H1 (cell line): ENCODE results near the gene CELF5. TPM values are rescaled to one million over a fixed set of nuclear protein-coding genes. Genes with fewer than 3 reads are reported as not detected.

Source experiments
- CTCF ChIA-PET: fragments of 300-600 bp; sonication (Branson Sonifier 250); formaldehyde crosslinking; loops from one replicate; lab custom pipeline; 2021; ENCODE audit not compliant: partially characterized antibody; lab: Charles Lee
- POLR2A ChIA-PET: fragments of 300-600 bp; sonication (Branson Sonifier 250); formaldehyde crosslinking; loops from one replicate; lab custom pipeline; 2021; ENCODE audit warnings: inconsistent platforms; ENCODE audit not compliant: partially characterized antibody; lab: Charles Lee
- DNase-seq, 2 experiments: peaks; one replicate each; pipeline versions ENCODE4 v3.0.0 to v3.0.0-alpha.2; 2010 to 2022; ENCODE audit warnings: low spot score in 2 of 2, low read depth in 1 of 2, mixed read lengths in 1 of 2
- FAIRE-seq: peaks from 2 replicates; lab custom pipeline; 2011; peaks lifted over from hg19 to GRCh38; lab: Jason Lieb, UNC
- H2AFZ ChIP-seq: 2 replicates; pipeline ENCODE4 v1.8.1; 2012; ENCODE audit warnings: low read length, inconsistent platforms
- H2AK5ac ChIP-seq: 2 replicates; pipeline ENCODE4 v1.6.1; 2013; ENCODE audit warnings: low read depth, low read length
- H2BK120ac ChIP-seq: replicated peaks from 2 replicates; pipeline ENCODE3; 2013; ENCODE audit warnings: low read depth, low read length, inconsistent platforms
- H2BK12ac ChIP-seq: 2 replicates; pipeline ENCODE4 v1.6.1; 2013; ENCODE audit warnings: low read depth, low read length
- H2BK15ac ChIP-seq: 2 replicates; pipeline ENCODE4 v1.6.1; 2013; ENCODE audit warnings: low read length
- H2BK20ac ChIP-seq: 2 replicates; pipeline ENCODE4 v1.6.1; 2013; ENCODE audit warnings: low read length
- H2BK5ac ChIP-seq: 2 replicates; pipeline ENCODE4 v1.6.1; 2013; ENCODE audit warnings: low read depth, low read length
- H3K14ac ChIP-seq: 2 replicates; pipeline ENCODE4 v1.6.1; 2013; ENCODE audit warnings: inconsistent platforms; ENCODE audit not compliant: insufficient read length
- H3K18ac ChIP-seq: 2 replicates; pipeline ENCODE4 v1.6.1; 2013; ENCODE audit warnings: low read length; ENCODE audit errors: extremely low read depth
- H3K23ac ChIP-seq: 2 replicates; pipeline ENCODE4 v1.6.1; 2013; ENCODE audit warnings: inconsistent platforms; ENCODE audit not compliant: insufficient read length
- H3K23me2 ChIP-seq: 2 replicates; pipeline ENCODE4 v1.6.1; 2013; ENCODE audit warnings: low read depth, low read length
- H3K27ac ChIP-seq: 2 replicates; pipeline ENCODE4 v1.6.1; 2011; ENCODE audit warnings: low read depth, low read length, inconsistent platforms
- H3K27me3 ChIP-seq, 4 experiments: replicated peaks in 1 of 4; 1 replicate in 1 of 4; 2 replicates in 3 of 4; pipeline versions ENCODE4 v1.6.1 to v1.8.1; 2011 to 2013; ENCODE audit warnings: low read length in 3 of 4, mild to moderate bottlenecking in 3 of 4, inconsistent platforms in 2 of 4, mixed read lengths in 2 of 4, moderate library complexity in 1 of 4; ENCODE audit not compliant: control insufficient read depth in 3 of 4, insufficient read depth in 3 of 4; ENCODE audit errors: extremely low read depth in 1 of 4
- H3K36me3 ChIP-seq, 4 experiments: 2 replicates each; pipeline versions ENCODE4 v1.6.1 to v1.8.1; 2011 to 2013; ENCODE audit warnings: mild to moderate bottlenecking in 4 of 4, low read length in 3 of 4, moderate library complexity in 2 of 4, control low read depth in 1 of 4, inconsistent platforms in 1 of 4; ENCODE audit not compliant: insufficient read depth in 4 of 4, control insufficient read depth in 2 of 4
- H3K4ac ChIP-seq: replicated peaks from 2 replicates; pipeline ENCODE3; 2013; ENCODE audit warnings: low read length, low read depth, mixed read lengths, inconsistent platforms; ENCODE audit not compliant: insufficient read length
- H3K4me1 ChIP-seq, 4 experiments: replicated peaks in 1 of 4; 1 replicate in 1 of 4; 2 replicates in 3 of 4; pipeline versions ENCODE4 v1.6.1 to v1.8.1; 2011 to 2013; ENCODE audit warnings: low read length in 3 of 4, inconsistent platforms in 2 of 4, mixed read lengths in 1 of 4; ENCODE audit not compliant: insufficient read depth in 4 of 4, control insufficient read depth in 3 of 4
- H3K4me2 ChIP-seq, 2 experiments: 2 replicates each; pipeline versions ENCODE4 v1.6.1 to v1.8.1; 2011 to 2013; ENCODE audit warnings: low read depth in 2 of 2, low read length in 2 of 2, control low read depth in 1 of 2, inconsistent platforms in 1 of 2, mild to moderate bottlenecking in 1 of 2; ENCODE audit not compliant: insufficient read depth in 1 of 2
- H3K4me3 ChIP-seq, 4 experiments: fragments of 200-600, 300-600 bp in 1 of 4; sonication (generic), shearing (Covaris generic), sonication (Bioruptor Twin) in 1 of 4; 2 replicates each; pipeline versions ENCODE4 v1.5.1 to v1.8.1; 2011 to 2016; ENCODE audit warnings: low read length in 4 of 4, low read depth in 3 of 4, control low read depth in 2 of 4, inconsistent platforms in 2 of 4, mild to moderate bottlenecking in 2 of 4, mixed read lengths in 1 of 4, moderate library complexity in 1 of 4; ENCODE audit not compliant: insufficient read depth in 2 of 4; ENCODE audit errors: extremely low read depth in 1 of 4
- H3K56ac ChIP-seq: replicated peaks from 2 replicates; pipeline ENCODE3; 2013; ENCODE audit warnings: low read depth, mild to moderate bottlenecking, mixed read lengths, low read length, inconsistent platforms; ENCODE audit not compliant: insufficient read length
- H3K79me1 ChIP-seq: 2 replicates; pipeline ENCODE4 v1.6.1; 2013; ENCODE audit warnings: low read depth, low read length, control low read depth
- H3K79me2 ChIP-seq, 2 experiments: 2 replicates each; pipeline versions ENCODE4 v1.6.1 to v1.8.1; 2012 to 2013; ENCODE audit warnings: low read length in 2 of 2, mild to moderate bottlenecking in 2 of 2, inconsistent platforms in 1 of 2; ENCODE audit not compliant: insufficient read depth in 2 of 2, control insufficient read depth in 1 of 2
- H3K9ac ChIP-seq, 4 experiments: replicated peaks in 1 of 4; 1 replicate in 1 of 4; 2 replicates in 3 of 4; pipeline versions ENCODE4 v1.6.1 to v1.8.1; 2011 to 2013; ENCODE audit warnings: low read depth in 3 of 4, low read length in 3 of 4, control low read depth in 2 of 4, mild to moderate bottlenecking in 2 of 4, moderate library complexity in 2 of 4, inconsistent platforms in 1 of 4; ENCODE audit errors: extremely low read depth in 1 of 4
- H3K9me3 ChIP-seq, 2 experiments: 2 replicates each; pipeline versions ENCODE4 v1.6.1 to v1.8.1; 2012 to 2013; ENCODE audit warnings: mild to moderate bottlenecking in 2 of 2, moderate library complexity in 2 of 2, control low read depth in 1 of 2, inconsistent platforms in 1 of 2, low read depth in 1 of 2, low read length in 1 of 2, mixed read lengths in 1 of 2; ENCODE audit not compliant: insufficient read depth in 2 of 2
- H4K20me1 ChIP-seq, 2 experiments: replicated peaks in 1 of 2; 2 replicates each; pipeline versions ENCODE3 to v1.8.1; 2011 to 2013; ENCODE audit warnings: inconsistent platforms in 2 of 2, low read length in 2 of 2, mild to moderate bottlenecking in 1 of 2; ENCODE audit not compliant: insufficient read depth in 2 of 2, control insufficient read depth in 1 of 2
- H4K5ac ChIP-seq: 2 replicates; pipeline ENCODE4 v1.6.1; 2013; ENCODE audit warnings: low read length, low read depth, mixed read lengths, inconsistent platforms; ENCODE audit not compliant: insufficient read length
- H4K8ac ChIP-seq: 2 replicates; pipeline ENCODE4 v1.8.0; 2013; ENCODE audit warnings: mild to moderate bottlenecking, moderate library complexity, low read length, inconsistent platforms; ENCODE audit not compliant: insufficient read depth; ENCODE audit errors: extremely low read depth
- H4K91ac ChIP-seq: replicated peaks from 2 replicates; pipeline ENCODE3; 2013; ENCODE audit warnings: low read length, mixed read lengths, inconsistent platforms; ENCODE audit not compliant: insufficient read length
- ATF3 ChIP-seq: IDR thresholded peaks from 2 replicates; pipeline ENCODE4 v1.6.1; 2011; ENCODE audit warnings: low read depth, mild to moderate bottlenecking, low read length; ENCODE audit not compliant: insufficient read depth
- EZH2 ChIP-seq: fragments of 200-600 bp; sonication (generic); IDR thresholded peaks from 2 replicates; pipeline ENCODE4 v1.7.1; 2012; ENCODE audit warnings: low read depth, mild to moderate bottlenecking, moderate library complexity, low read length, inconsistent platforms; ENCODE audit not compliant: severe bottlenecking
- KDM4A ChIP-seq: IDR thresholded peaks from one replicate; pipeline ENCODE4 v1.7.1; 2012; ENCODE audit warnings: low read depth, mild to moderate bottlenecking, moderate library complexity, low read length, inconsistent platforms; ENCODE audit not compliant: severe bottlenecking
- MAFK ChIP-seq: IDR thresholded peaks from 2 replicates; pipeline ENCODE4 v1.6.1; 2012; ENCODE audit warnings: low read depth, mild to moderate bottlenecking, improper control_type of control experiment, low read length
- RBBP5 ChIP-seq: IDR thresholded peaks from 2 replicates; pipeline ENCODE4 v1.7.1; 2012; ENCODE audit warnings: low read depth, mild to moderate bottlenecking, inconsistent platforms, low read length, moderate library complexity, borderline replicate concordance
- SP2 ChIP-seq: IDR thresholded peaks from 2 replicates; pipeline ENCODE4 v1.6.1; 2012; ENCODE audit warnings: mild to moderate bottlenecking, low read length, inconsistent platforms
- YY1 ChIP-seq: IDR thresholded peaks from 2 replicates; pipeline ENCODE4 v1.6.1; 2011; ENCODE audit warnings: low read depth, mild to moderate bottlenecking, low read length
- ZNF274 ChIP-seq: IDR thresholded peaks from 2 replicates; pipeline ENCODE4 v1.7.0; 2012; ENCODE audit warnings: low read length, borderline replicate concordance; ENCODE audit errors: extremely low read depth
- WGBS, 2 experiments: shearing (Covaris generic) in 1 of 2; methylation state at CpG; one replicate each; pipeline versions ENCODE4 v1.1.6 to v1.1.7; 2013 to 2015; ENCODE audit warnings: low lambda C conversion rate in 2 of 2, mixed read lengths in 2 of 2, inconsistent platforms in 1 of 2, low coverage in 1 of 2, missing lambda C conversion rate in 1 of 2; ENCODE audit not compliant: insufficient replicate concordance in 2 of 2, insufficient coverage in 1 of 2, insufficient read length in 1 of 2; ENCODE audit errors: extremely low coverage in 1 of 2, missing lambda C conversion rate in 1 of 2; 5-methylcytosine and 5-hydroxymethylcytosine counted together
- long read RNA-seq, 2 experiments: library from RNA in 1 of 2; library from capped mRNA in 1 of 2; stranded (forward); transcript quantifications; one replicate each; pipeline ENCODE4 v2.0.0, GENCODE V29; 2021; ENCODE audit warnings: inconsistent platforms in 1 of 2
- polyA minus RNA-seq, 3 experiments: library from RNA; depleted of rRNA, polyadenylated mRNA; stranded (reverse); fragments of >200 nt; gene quantifications; 1 replicate in 2 of 3; 2 replicates in 1 of 3; pipeline ENCODE4 v1.2.3, GENCODE V29; 2011
- polyA plus RNA-seq, 7 experiments: library from polyadenylated mRNA; depleted of rRNA in 3 of 7; stranded (reverse) in 5 of 7; unstranded in 2 of 7; fragments of >200 nt in 5 of 7; fragments of 200-250 nt in 2 of 7; gene quantifications; 1 replicate in 5 of 7; 2 replicates in 1 of 7; 4 replicates in 1 of 7; pipeline versions ENCODE4 v1.2.1 to v1.2.3, GENCODE V29; 2011 to 2013; ENCODE audit warnings: missing spikeins in 2 of 7, mixed read lengths in 2 of 7
- total RNA-seq: library from RNA; stranded (reverse); fragmentation: NEBNext Ultra II Directional; extraction: Animal tissue kit (Norgen Biotek cat#: 25700); gene quantifications from 2 replicates; pipeline ENCODE4 v1.2.1, GENCODE V29; 2021

CELF5 gene
- total RNA-seq (9.8 and 9.9 TPM in 2 replicates), polyA plus RNA-seq (2011; rRNA removed) (15.0 and 18.2 TPM in 2 replicates), polyA minus RNA-seq (2011; rRNA and poly(A)+ RNA removed) (4.4 and 4.7 TPM in 2 replicates)
- 15.4 TPM for polyA plus RNA-seq (2011; cell fraction: cytosol; rRNA removed)
- polyA plus RNA-seq (2011; cell fraction: nucleus; rRNA removed): 43.5 TPM
- 9.0 to 15.7 TPM (median 12.5 TPM) in 4 replicates for polyA plus RNA-seq (2012, experiment 1 of 2)
- 6.1 TPM for polyA plus RNA-seq (2012, experiment 2 of 2)
- 11.1 TPM for polyA plus RNA-seq (2013, experiment 1 of 2)
- polyA plus RNA-seq (2013, experiment 2 of 2): 10.4 TPM
- 4.8 TPM for polyA minus RNA-seq (2011; cell fraction: cytosol; rRNA and poly(A)+ RNA removed)
- 11.7 TPM for polyA minus RNA-seq (2011; cell fraction: nucleus; rRNA and poly(A)+ RNA removed)
- long read RNA-seq, experiment 1, partial matches to known transcripts: 0 of 4 reads
- long read RNA-seq, experiment 1, other reads (novel, unspliced or antisense): 4 of 4 reads
- long read RNA-seq, experiment 2, partial matches to known transcripts: 1 of 1 reads
- long read RNA-seq, experiment 2, other reads (novel, unspliced or antisense): 0 of 1 reads

- no peaks in the 10 kb centered on the region for H3K79me2 ChIP-seq
- peak within 1 kb of the TSS; percentile 43 to 79 for H3K4me2 ChIP-seq
- H3K36me3 ChIP-seq: no peaks in the 10 kb centered on the region
- ChIA-PET POLR2A (interaction anchor here (0.6 to 1.2 kb wide), 3 partner anchors 13 to 90 kb away, joined by 3 to 5 read pairs (median 3); no protein-coding TSS in a partner anchor), CTCF (interaction anchor here (0.6 to 1.5 kb wide), 8 partner anchors 9 to 369 kb away, joined by 3 to 7 read pairs (median 4); no protein-coding TSS in a partner anchor)
- no peak within 1 kb of the TSS; the same call in 1 of the 2 replicates for H2AFZ ChIP-seq
- H2BK15ac ChIP-seq: no peak within 1 kb of the TSS
- WGBS, 2 experiments: 11% methylated on average over 14 of the region's 94 CpGs; no CpG with 5 or more reads in 1 of the 2 experiments
- peak within 1 kb of the TSS; percentile 87 for H3K18ac ChIP-seq
- H3K27ac ChIP-seq: no peak within 1 kb of the TSS
- H2BK12ac ChIP-seq: no peak within 1 kb of the TSS
- no peak within 1 kb of the TSS for H2BK120ac ChIP-seq
- peak within 1 kb of the TSS; percentile 57 to 92 (median 68) for H3K4me3 ChIP-seq
- no peak within 1 kb of the TSS for H3K14ac ChIP-seq
- H3K4me1 ChIP-seq: peaks cover 6 to 15% (median 9%) of the 10 kb centered on the region in 4 experiments
- no peak within 1 kb of the TSS for H2BK5ac ChIP-seq
- peak in 1 of 2 experiments; percentile 86 for DNase-seq
- H3K9ac ChIP-seq: peak within 1 kb of the TSS in 1 of 4 experiments; percentile 43; a peak in 2 of 7 replicates
- no peak within 1 kb of the TSS for H3K23ac ChIP-seq
- H4K8ac ChIP-seq: peak within 1 kb of the TSS; percentile 51; the same call in 1 of the 2 replicates
- H3K27me3 ChIP-seq: peaks cover 0 to 3% (median 0%) of the 10 kb centered on the region in 4 experiments; a peak in 1 of 7 replicates
- no peak within 1 kb of the TSS for H3K4ac ChIP-seq
- H2BK20ac ChIP-seq: no peak within 1 kb of the TSS
- H4K91ac ChIP-seq: peak within 1 kb of the TSS; percentile 40
- no peaks in the 10 kb centered on the region for H3K9me3 ChIP-seq
- peak within 1 kb of the TSS; percentile 73 for H4K5ac ChIP-seq
- H2AK5ac ChIP-seq: no peak within 1 kb of the TSS
- peaks cover 3 to 9% of the 10 kb centered on the region in 2 experiments for H4K20me1 ChIP-seq
- no peak within 1 kb of the TSS for H3K56ac ChIP-seq
- no peak for FAIRE-seq
- H3K79me1 ChIP-seq: no peaks in the 10 kb centered on the region
- H3K23me2 ChIP-seq: peaks cover 7% of the 10 kb centered on the region; the same call in 1 of the 2 replicates
- TF ChIP-seq RBBP5: 0 out of 2 replicates have a peak, but pooled peaks have one; percentile 52
- no peak for TF ChIP-seq EZH2
- TF ChIP-seq ZNF274: no peak
- peak; percentile 57 for TF ChIP-seq KDM4A
- TF ChIP-seq MAFK: no peak
- no peak for TF ChIP-seq SP2
- no peak for TF ChIP-seq ATF3
- TF ChIP-seq YY1: no peak
Measured at GRCh38 chr19:3224346-3225168, at the start of gene CELF5. TSS of gene CELF5 (plus strand) at chr19:3224661. CDS start at chr19:3224740, 79 bp downstream.
